HG02678 (cell line): ENCODE measurements around the gene SGCG.
"Not testable (repeated sequence)": the region's sequence is repeated elsewhere in the genome, so short reads cannot be mapped to it uniquely, and the experiment has no call there.

ENCODE experiments used
- ATAC-seq: cut with Tn5 transposase; IDR thresholded peaks from one replicate; pipeline ENCODE4 v1.9.1; 2021; ENCODE audit warnings: mild to moderate bottlenecking, moderate library complexity; ENCODE audit not compliant: unreplicated experiment

Gene SGCG

GRCh38 chr13:23180711-23181110 is at the start of gene SGCG:
Gene SGCG, plus strand, starts transcription at chr13:23180979. Its CDS starts 22,716 bp downstream, at chr13:23203695.
- no peak for ATAC-seq

DNA sequence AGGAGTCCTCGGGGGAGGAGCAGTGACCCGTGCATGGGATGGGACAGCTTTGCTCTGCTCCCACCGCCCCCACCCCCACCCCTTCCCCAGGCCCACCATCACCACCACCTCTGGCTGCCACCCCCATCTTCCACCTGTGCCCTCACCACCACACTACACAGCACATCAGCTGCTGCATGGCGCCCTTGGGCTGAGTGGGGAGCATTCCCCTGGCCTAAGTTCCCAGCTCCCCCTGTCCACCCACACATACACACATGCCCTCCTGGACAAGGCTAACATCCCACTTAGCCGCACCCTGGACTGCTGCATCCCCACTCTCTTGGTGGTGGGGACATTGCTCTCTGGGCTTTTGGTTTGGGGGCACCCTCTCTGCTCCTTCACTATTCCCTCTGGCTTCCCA is 46.2 kb upstream of the SGCG start:
- no peak for ATAC-seq

DNA sequence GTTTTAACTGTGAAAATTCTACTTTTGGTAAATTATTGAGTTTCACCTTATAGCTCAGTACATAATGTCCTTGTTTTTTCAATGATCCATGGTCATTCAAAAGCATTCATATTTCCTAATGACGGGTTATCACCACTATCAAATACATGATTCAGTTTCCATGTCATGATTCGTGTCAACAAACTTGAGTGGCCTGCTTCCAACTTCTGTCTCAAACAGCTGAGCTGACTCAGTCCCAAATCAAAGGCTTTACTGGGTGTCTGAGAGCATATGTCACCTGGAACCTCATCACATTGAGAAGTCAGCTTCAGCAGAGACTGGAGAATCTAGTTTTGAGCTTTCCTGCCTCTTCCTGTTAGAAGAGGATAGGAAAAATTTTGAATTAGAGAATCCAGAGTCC is 40.3 kb upstream of the SGCG start:
- ATAC-seq = no peak

GRCh38 chr13:23141964-23142363 is 38.8 kb upstream of the SGCG start:
- ATAC-seq = no peak

DNA sequence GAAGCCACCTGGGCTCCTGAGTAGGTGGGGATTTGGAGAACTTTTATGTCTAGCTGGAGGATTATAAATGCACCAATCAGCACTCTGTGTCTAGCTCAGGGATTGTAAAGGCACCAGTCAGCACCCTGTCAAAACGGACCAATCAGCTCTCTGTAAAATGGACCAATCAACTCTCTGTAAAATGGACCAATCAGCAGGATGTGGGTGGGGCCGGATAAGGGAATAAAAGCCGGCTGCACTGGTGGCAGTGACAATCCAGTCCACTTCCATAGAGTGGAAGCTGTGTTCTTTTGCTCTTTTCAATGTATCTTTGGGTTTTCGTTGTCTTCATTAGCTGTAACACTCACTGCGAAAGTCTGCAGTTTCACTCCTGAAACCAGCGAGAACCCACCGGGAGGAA is 38.2 kb upstream of the SGCG start:
- ATAC-seq = not testable (repeated sequence)

- no peak for ATAC-seq
Observed at GRCh38 chr13:23144431-23144830, 36.3 kb upstream of the SGCG start.

DNA sequence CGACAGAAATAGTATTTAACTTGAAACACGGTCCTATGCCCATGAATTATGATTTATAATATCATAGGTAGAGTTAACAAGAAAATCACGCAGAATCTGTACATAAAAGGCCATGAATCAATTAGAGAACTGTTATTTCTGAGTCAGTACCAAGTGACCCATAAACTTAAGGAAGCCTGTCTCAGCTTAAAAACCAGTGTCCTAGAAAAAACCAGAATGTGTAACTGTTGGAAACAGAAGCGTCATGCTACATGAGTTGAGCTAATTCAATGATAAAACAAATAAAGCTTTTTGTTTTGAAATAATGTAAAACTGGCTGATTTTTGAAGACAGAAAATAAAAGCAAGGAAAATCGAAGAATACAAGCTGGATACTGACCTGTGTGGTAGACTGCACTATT is 34.8 kb upstream of the SGCG start:
- no peak for ATAC-seq

DNA sequence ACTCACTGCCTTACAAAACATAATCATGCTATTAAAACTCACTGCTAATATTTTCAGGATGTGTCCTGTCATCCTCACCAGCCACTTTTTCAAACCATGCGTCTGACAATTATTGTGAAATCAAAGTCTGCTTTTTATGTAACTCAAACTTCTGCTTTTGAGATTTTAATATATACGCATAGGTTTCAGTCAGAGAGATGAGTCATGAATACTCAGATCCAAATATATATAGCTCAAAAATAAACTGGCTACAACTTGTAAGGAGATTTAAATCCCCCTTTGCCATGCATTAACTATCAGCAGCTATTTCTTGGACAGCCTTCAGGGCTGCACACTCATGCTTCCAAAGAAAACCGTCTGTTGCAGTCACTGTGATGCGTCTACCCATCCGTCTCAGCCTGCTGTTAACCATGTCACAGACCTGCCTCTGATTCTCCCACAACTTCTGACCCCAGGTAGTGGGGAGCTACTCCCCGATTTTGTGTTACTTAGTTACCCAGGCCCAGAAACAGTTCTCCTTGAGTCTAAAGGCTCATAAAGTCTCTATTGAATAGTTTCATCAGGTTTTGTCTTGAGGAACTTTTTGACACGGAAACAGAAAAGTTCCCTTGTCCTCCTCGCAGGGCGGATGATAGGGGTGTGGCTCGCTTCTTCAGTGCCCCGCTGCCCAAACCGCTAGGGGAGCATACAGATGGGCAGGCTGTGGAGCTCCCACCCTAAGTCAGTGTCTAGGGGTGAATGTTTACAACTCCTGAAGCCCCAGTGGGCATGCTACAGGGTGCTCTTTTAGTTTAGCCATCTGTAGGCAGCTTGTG is 33.8 kb upstream of the SGCG start:
- ATAC-seq = no peak

DNA sequence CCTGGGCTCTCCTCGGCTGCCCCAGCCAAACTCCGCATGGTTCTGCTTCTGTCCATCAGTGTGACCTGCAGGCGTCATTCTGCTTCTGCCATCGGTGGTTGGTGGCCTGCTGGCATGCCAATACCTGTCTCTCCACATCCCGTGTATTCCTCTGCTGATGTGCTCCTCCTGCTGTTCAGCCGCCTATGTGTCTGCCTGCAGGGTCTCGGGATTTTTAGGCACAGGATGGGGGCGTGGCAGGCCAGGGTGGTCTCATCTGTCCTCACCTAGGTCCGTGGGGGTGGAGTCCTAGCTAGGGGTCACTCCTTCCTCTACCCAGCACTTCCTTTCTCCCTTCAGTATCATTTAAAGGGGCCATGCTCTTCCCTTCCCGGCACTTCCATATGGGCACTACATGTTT is 33.0 kb upstream of the SGCG start:
- no peak for ATAC-seq

GRCh38 chr13:23157781-23158180 is 23.0 kb upstream of the SGCG start:
- ATAC-seq = no peak

DNA sequence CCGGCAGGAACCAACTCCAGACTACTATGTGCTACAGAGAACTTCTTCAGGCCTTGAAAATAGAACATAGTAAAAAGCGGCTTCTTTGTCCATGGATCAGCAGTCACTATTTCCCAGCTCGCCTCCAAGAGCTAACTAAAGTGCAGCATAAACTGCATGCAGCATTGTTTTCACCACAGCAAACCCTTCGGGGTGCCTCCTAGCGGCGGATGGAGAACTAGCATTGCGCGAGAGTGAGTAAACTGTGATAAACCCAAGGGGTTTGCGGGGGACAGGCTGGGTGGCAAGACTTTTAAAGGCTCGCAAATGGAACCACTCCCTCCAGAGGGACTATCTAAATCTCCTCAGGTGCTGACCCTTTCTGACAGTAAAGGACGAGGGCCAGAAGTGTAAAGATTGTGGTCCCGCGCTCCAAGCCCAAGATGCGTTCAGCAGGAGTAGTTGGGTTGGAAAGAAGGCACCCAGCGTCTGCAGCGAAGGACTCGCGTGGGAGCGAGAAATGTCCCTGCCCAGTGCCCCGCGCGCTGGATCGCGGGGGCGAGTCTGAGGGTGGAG is 21.5 kb upstream of the SGCG start:
- ATAC-seq = no peak

- ATAC-seq = no peak
Observed at GRCh38 chr13:23159760-23160637, 20.8 kb upstream of the SGCG start.

GRCh38 chr13:23160638-23161480 is 19.9 kb upstream of the SGCG start:
- ATAC-seq = no peak

GRCh38 chr13:23161481-23161825 is 19.3 kb upstream of the SGCG start:
- no peak for ATAC-seq

- ATAC-seq = no peak
Observed at GRCh38 chr13:23175920-23176319, 4.9 kb upstream of the SGCG start.

DNA sequence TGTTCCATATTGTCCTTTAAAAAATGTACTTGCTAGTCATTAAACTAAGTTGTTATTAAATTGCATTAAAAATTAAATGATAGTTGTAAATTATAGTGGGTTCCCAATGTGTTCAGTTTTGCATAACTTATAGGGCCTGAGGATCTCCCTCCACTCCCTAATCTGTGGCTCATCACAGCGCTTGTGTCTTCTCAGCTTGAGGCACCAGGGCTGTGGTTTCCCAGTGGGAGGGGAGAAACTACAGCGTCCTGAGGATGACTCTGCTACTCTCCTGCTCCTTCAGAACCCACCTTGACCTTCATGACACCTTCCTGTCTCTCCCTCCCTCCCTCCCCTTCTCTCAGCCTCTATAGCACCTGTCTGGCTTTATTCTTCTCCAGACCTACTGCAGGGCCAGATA is 1.4 kb downstream of the SGCG start:
- ATAC-seq = no peak

DNA sequence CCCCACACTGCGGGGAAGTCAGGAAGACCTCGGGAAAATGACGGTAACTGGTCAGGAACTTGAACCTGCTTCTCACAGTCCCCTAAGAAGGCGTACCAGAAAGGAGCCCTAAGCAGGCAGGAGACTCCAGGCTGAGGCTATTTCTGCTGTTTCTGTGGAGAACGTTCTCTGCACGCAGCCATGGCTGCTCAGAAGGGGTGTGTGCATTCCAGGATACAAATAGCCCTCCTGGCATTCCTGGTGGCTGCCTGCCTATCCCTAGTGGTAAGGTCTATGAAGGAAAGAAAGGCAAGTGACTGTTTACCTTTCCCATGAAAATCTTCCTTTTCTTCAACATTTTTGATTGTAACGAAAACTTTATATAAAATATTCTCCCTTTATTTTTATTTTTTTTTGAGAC is 2.5 kb downstream of the SGCG start:
- no peak for ATAC-seq

DNA sequence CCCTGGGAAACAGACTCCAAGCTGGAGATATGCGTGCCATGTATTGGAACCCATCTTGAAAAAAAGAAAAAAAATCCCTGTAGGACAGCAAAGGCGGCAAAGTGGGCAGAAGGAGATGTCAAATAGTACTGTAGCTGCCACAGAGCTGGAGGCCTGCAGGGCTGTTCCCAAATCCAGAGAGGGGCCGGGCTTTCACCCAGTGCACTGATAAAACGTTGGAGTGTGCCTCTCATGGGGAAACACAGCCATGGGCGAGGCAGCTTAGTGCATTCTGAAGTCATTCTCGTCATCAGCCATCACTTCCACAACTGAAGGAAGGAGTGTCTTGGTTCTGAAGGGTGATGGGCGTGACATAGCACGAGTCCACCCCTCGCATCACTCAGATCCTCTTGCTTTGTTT is 4.8 kb downstream of the SGCG start:
- no peak for ATAC-seq

DNA sequence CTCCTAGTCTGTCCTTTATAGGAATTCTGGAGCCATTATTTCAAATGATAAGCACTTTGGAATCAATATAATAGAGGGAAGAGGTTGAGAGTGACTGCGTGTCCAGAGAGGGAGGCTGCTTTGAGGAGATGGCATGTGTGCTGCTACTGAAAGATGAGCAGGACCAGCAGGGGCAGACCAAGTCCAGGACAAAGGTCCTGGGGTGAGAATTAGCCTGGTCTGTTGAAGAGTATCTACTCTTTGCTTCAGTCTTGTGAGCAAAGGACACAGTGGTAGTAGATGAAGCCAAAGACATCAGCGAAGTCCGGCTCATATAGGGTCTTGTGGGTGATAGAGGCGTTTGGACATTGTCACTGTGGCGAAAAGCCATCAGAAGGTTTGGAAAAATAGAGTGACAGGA is 21.1 kb downstream of the SGCG start:
- ATAC-seq = no peak

GRCh38 chr13:23202383-23202782 is 21.6 kb downstream of the SGCG start:
- ATAC-seq = no peak

- no peak for ATAC-seq
Observed at GRCh38 chr13:23203516-23203915, 22.7 kb downstream of the SGCG start.
